Activated T-cell treated with anti-CD3 and anti-CD28 coated beads, Interleukin-2, amount 50 U/mL, for 4 hours (primary cell): ENCODE measurements around the gene LAMA2. TPM values are rescaled to one million over a fixed set of nuclear protein-coding genes. Genes with fewer than 3 reads are reported as not detected.

Experiments
- ATAC-seq, 2 donors: fragments of 200-7000 bp; cut with Tn5 transposase; one replicate each; pipeline ENCODE4 v1.10.0; 2021
- DNase-seq: peaks from one replicate; pipeline ENCODE4 v3.0.0-alpha.2; 2020
- H3K27me3 Mint-ChIP-seq: one replicate; pipeline ENCODE4 v1.8.0; 2021; ENCODE audit warnings: low read depth, mixed read lengths
- H3K36me3 Mint-ChIP-seq: one replicate; pipeline ENCODE4 v1.8.0; 2022; ENCODE audit warnings: mixed read lengths; ENCODE audit not compliant: insufficient read depth
- H3K4me1 Mint-ChIP-seq: one replicate; pipeline ENCODE4 v1.8.0; 2021; ENCODE audit warnings: low read depth, mixed read lengths
- H3K4me3 Mint-ChIP-seq: one replicate; pipeline ENCODE4 v1.8.0; 2021; ENCODE audit warnings: mild to moderate bottlenecking, moderate library complexity, mixed read lengths
- H3K9me3 Mint-ChIP-seq: one replicate; pipeline ENCODE4 v1.8.0; 2021; ENCODE audit warnings: mixed read lengths
- total RNA-seq, 3 donors: library from RNA; stranded (reverse); gene quantifications; one replicate each; pipeline ENCODE4 v1.2.1, GENCODE V29; 2021

LAMA2 gene
- total RNA-seq, 3 donors from 2014 or later, result 2.1 to 4.7 (median 3.8) TPM

- no peak overlapping the region for H3K4me3 Mint-ChIP-seq
- DNase-seq (no peak), ATAC-seq (no peak)
- no peaks in the 10 kb centered on the region for H3K9me3 Mint-ChIP-seq
- peaks cover 48% of the 10 kb centered on the region for H3K4me1 Mint-ChIP-seq
- no peaks in the 10 kb centered on the region for H3K36me3 Mint-ChIP-seq
- no peaks in the 10 kb centered on the region for H3K27me3 Mint-ChIP-seq
These were observed 563.6 kb downstream of the LAMA2 start for GRCh38 chr6:129446272-129447197.

- ATAC-seq (no peak), DNase-seq (no peak)
- no peaks in the 10 kb centered on the region for H3K27me3 Mint-ChIP-seq
- H3K4me1 Mint-ChIP-seq, result peaks cover 48% of the 10 kb centered on the region
- H3K36me3 Mint-ChIP-seq, result no peaks in the 10 kb centered on the region
- H3K4me3 Mint-ChIP-seq, result no peak overlapping the region
- H3K9me3 Mint-ChIP-seq, result no peaks in the 10 kb centered on the region
These were observed 564.2 kb downstream of the LAMA2 start for GRCh38 chr6:129447198-129447565.

- no peak overlapping the region for H3K4me3 Mint-ChIP-seq
- H3K4me1 Mint-ChIP-seq, result peaks cover 56% of the 10 kb centered on the region
- ATAC-seq, result peak; percentile 84 to 91
- DNase-seq, result no peak
- no peaks in the 10 kb centered on the region for H3K27me3 Mint-ChIP-seq
- no peaks in the 10 kb centered on the region for H3K9me3 Mint-ChIP-seq
- no peaks in the 10 kb centered on the region for H3K36me3 Mint-ChIP-seq
These were observed 566.0 kb downstream of the LAMA2 start for GRCh38 chr6:129448965-129449364.

GRCh38 chr6:129451187-129451586 is 568.2 kb downstream of the LAMA2 start:
- H3K9me3 Mint-ChIP-seq, result no peaks in the 10 kb centered on the region
- DNase-seq (no peak), ATAC-seq (no peak)
- H3K36me3 Mint-ChIP-seq, result no peaks in the 10 kb centered on the region
- no peak overlapping the region for H3K4me3 Mint-ChIP-seq
- peaks cover 44% of the 10 kb centered on the region for H3K4me1 Mint-ChIP-seq
- H3K27me3 Mint-ChIP-seq, result no peaks in the 10 kb centered on the region

DNA sequence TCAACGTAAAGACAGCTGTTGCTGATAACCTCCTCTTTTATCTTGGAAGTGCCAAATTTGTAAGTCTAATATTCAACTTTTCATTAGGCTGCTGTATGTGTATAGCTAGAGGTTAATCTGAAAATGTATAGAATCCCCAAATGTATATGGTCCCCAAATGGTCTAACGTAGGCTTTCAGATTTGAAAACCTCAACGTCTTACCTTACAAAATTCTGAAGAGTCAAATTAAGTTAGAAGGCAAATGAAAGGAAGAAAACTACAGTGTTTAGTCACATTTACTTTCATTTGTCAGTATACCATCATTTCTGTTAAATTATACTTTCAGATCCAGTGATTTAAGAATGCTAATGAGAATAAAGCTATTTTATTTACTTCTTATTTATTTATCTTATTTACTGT is 570.1 kb downstream of the LAMA2 start:
- peak; percentile 38 to 51 for ATAC-seq
- no peaks in the 10 kb centered on the region for H3K9me3 Mint-ChIP-seq
- no peaks in the 10 kb centered on the region for H3K36me3 Mint-ChIP-seq
- H3K4me3 Mint-ChIP-seq, result no peak overlapping the region
- peaks cover 29% of the 10 kb centered on the region for H3K4me1 Mint-ChIP-seq
- no peaks in the 10 kb centered on the region for H3K27me3 Mint-ChIP-seq
- DNase-seq, result no peak

- H3K4me3 Mint-ChIP-seq, result no peak overlapping the region
- no peaks in the 10 kb centered on the region for H3K36me3 Mint-ChIP-seq
- DNase-seq (no peak), ATAC-seq (no peak)
- no peaks in the 10 kb centered on the region for H3K27me3 Mint-ChIP-seq
- H3K4me1 Mint-ChIP-seq, result peaks cover 18% of the 10 kb centered on the region
- no peaks in the 10 kb centered on the region for H3K9me3 Mint-ChIP-seq
These were observed 571.5 kb downstream of the LAMA2 start for GRCh38 chr6:129454488-129454887.

GRCh38 chr6:129455126-129455769 is 572.3 kb downstream of the LAMA2 start:
- H3K4me3 Mint-ChIP-seq, result no peak overlapping the region
- ATAC-seq (no peak), DNase-seq (no peak)
- H3K27me3 Mint-ChIP-seq, result no peaks in the 10 kb centered on the region
- no peaks in the 10 kb centered on the region for H3K9me3 Mint-ChIP-seq
- peaks cover 14% of the 10 kb centered on the region for H3K4me1 Mint-ChIP-seq
- no peaks in the 10 kb centered on the region for H3K36me3 Mint-ChIP-seq

- Mint-ChIP-seq H3K4me3 (no peak overlapping the region), H3K27me3 (no peaks in the 10 kb centered on the region), H3K9me3 (no peaks in the 10 kb centered on the region), H3K4me1 (peaks cover 2% of the 10 kb centered on the region), H3K36me3 (no peaks in the 10 kb centered on the region)
- ATAC-seq, result no peak
- no peak for DNase-seq
These were observed 577.3 kb downstream of the LAMA2 start for GRCh38 chr6:129460221-129460620.

- Mint-ChIP-seq H3K27me3 (no peaks in the 10 kb centered on the region), H3K4me1 (peaks cover 2% of the 10 kb centered on the region), H3K4me3 (no peak overlapping the region), H3K9me3 (no peaks in the 10 kb centered on the region), H3K36me3 (no peaks in the 10 kb centered on the region)
- ATAC-seq (no peak), DNase-seq (no peak)
These were observed 586.2 kb downstream of the LAMA2 start for GRCh38 chr6:129469070-129469662.

GRCh38 chr6:129472239-129472638 is 589.3 kb downstream of the LAMA2 start:
- H3K4me3 Mint-ChIP-seq, result no peak overlapping the region
- no peaks in the 10 kb centered on the region for H3K27me3 Mint-ChIP-seq
- H3K9me3 Mint-ChIP-seq, result no peaks in the 10 kb centered on the region
- no peaks in the 10 kb centered on the region for H3K36me3 Mint-ChIP-seq
- no peak for ATAC-seq
- DNase-seq, result no peak
- H3K4me1 Mint-ChIP-seq, result peaks cover 2% of the 10 kb centered on the region

DNA sequence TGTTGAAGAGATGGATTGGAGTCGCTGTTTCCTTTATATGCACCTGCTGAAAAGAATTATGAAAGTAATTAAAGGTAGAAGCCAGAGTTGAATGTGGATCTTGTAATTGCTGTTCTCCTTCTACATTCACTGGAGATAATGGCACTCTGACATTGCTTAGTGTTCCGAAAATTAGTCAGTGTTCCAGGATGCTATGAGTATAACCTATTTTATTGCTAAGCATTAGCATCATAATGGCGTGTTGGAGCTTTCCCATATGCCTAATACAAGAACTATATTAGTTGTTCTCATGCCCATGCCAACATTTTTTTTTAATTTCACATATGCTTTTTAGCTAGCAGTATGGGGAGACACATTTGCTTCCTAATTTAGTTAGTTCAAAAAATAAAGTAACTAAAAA is 590.6 kb downstream of the LAMA2 start:
- Mint-ChIP-seq H3K27me3 (no peaks in the 10 kb centered on the region), H3K4me3 (no peak overlapping the region), H3K36me3 (no peaks in the 10 kb centered on the region), H3K9me3 (no peaks in the 10 kb centered on the region), H3K4me1 (no peaks in the 10 kb centered on the region)
- no peak for DNase-seq
- ATAC-seq, result no peak

DNA sequence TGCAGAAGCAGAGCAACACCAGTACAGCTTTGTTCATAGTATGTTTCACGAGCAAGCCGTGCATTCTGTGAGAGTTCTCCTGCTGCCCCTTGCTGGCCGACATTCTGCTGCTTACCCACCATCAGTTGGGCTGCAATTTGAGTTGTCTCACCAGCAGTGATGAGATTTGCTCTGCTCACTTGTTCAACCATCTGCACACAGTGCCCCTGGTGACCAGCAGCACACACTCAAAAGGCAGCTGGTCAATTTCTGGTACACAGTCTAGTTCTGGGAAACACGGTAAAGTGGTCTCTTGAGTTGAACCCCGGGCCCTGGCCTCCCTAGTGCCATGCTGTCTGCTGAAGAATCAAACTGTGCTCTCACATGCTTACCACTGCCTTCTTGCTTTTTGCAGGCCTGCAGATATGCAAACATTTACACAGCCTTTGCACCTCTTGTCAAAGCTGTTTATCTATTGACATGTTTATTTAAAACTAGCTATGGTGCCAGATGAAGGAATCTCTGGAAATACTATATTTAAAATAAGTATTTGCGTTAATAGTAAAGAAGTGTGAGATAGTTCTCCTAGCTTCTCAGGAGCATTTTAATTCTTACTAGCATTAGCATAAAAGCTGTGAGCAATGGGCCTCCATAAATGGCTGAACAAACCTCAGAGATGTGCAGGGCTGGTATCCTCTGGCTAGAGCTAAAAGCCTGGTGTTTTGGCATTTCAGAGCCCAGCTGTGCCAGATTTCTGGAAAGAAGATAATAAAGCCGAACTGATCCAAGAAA is 592.7 kb downstream of the LAMA2 start:
- Mint-ChIP-seq H3K4me3 (no peak overlapping the region), H3K36me3 (no peaks in the 10 kb centered on the region), H3K9me3 (no peaks in the 10 kb centered on the region), H3K4me1 (no peaks in the 10 kb centered on the region), H3K27me3 (no peaks in the 10 kb centered on the region)
- ATAC-seq (no peak), DNase-seq (no peak)

DNA sequence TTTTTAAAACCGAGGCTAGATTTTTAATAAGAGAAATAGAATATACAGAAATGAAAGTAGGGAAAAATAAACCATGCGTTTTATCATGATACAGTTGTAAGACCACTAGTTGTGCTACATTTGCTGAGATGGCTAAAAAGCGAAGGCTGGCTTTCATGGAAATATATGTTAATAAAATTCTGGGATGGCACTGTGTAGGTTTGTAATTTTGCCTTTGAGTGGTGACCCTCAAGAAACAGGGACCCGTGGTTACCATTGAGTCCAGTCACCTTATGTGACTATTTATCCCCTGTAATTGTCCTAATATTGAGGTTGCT is 593.3 kb downstream of the LAMA2 start:
- no peak for ATAC-seq
- Mint-ChIP-seq H3K9me3 (no peaks in the 10 kb centered on the region), H3K27me3 (no peaks in the 10 kb centered on the region), H3K4me3 (no peak overlapping the region), H3K4me1 (no peaks in the 10 kb centered on the region), H3K36me3 (no peaks in the 10 kb centered on the region)
- no peak for DNase-seq

- no peaks in the 10 kb centered on the region for H3K4me1 Mint-ChIP-seq
- H3K27me3 Mint-ChIP-seq, result no peaks in the 10 kb centered on the region
- H3K36me3 Mint-ChIP-seq, result no peaks in the 10 kb centered on the region
- ATAC-seq, result no peak
- H3K4me3 Mint-ChIP-seq, result no peak overlapping the region
- no peaks in the 10 kb centered on the region for H3K9me3 Mint-ChIP-seq
- no peak for DNase-seq
These were observed 593.9 kb downstream of the LAMA2 start for GRCh38 chr6:129476810-129477209.
